HepG2 (cell line): ENCODE data around the gene GPR68. TPM values are rescaled to one million over a fixed set of nuclear protein-coding genes. Genes with fewer than 3 reads are reported as not detected.
"Not testable (repeated sequence)": the region's sequence is repeated elsewhere in the genome, so short reads cannot be mapped to it uniquely, and the experiment has no call there.

Source experiments
- ATAC-seq: fragments of 200-7000 bp; cut with Tn5 transposase; 3 replicates; pipeline ENCODE4 v1.9.1; 2020; ENCODE audit warnings: mild to moderate bottlenecking, moderate library complexity
- BruUV-seq: library from RNA; stranded (reverse); fragments of 400-500 nt; replicated peaks from 2 replicates; lab custom pipeline; 2021; lab: Mats Ljungman, UMichigan
- CTCF ChIA-PET: fragments of 300-600 bp; formaldehyde crosslinking; extraction: SDS; loops from one replicate; lab custom pipeline; 2021; ENCODE audit warnings: low total read pairs, inconsistent platforms, low intra/inter-chr PET ratio; lab: Yijun Ruan, JAX
- POLR2A ChIA-PET: fragments of 350-600 bp; sonication (Branson Sonifier 250); formaldehyde crosslinking; loops from one replicate; lab custom pipeline; 2020; ENCODE audit warnings: antibody characterized with exemption, inconsistent platforms; lab: Yijun Ruan, JAX
- DNase-seq: peaks from one replicate; pipeline ENCODE4 v3.0.0-alpha.2; 2015; ENCODE audit warnings: low spot score
- FAIRE-seq: peaks from 3 replicates; lab custom pipeline; 2011; peaks lifted over from hg19 to GRCh38; lab: Jason Lieb, UNC
- H2AFZ ChIP-seq: one replicate; pipeline ENCODE4 v1.6.1; 2011; ENCODE audit warnings: low read length, inconsistent platforms
- H3K27ac ChIP-seq: fragments of 300-600 bp; 3 replicates; pipeline ENCODE4 v1.8.0; 2011; ENCODE audit warnings: mixed run types, mild to moderate bottlenecking, mixed read lengths, low read length, inconsistent platforms; ENCODE audit not compliant: insufficient read depth; ENCODE audit errors: extremely low read length
- H3K27me3 ChIP-seq, 2 experiments: fragments of 200-600 bp in 1 of 2; 2 replicates in 1 of 2; 3 replicates in 1 of 2; pipeline versions ENCODE4 v1.6.0 to v1.8.0; 2011; ENCODE audit warnings: low read length in 2 of 2, mild to moderate bottlenecking in 2 of 2, moderate library complexity in 2 of 2, inconsistent platforms in 1 of 2; ENCODE audit not compliant: insufficient read depth in 2 of 2, control insufficient read depth in 1 of 2
- H3K36me3 ChIP-seq, 2 experiments: fragments of 200-600 bp in 1 of 2; replicated peaks in 1 of 2; 2 replicates in 1 of 2; 3 replicates in 1 of 2; pipeline versions ENCODE4 v1.5.1 to v1.8.0; 2011; ENCODE audit warnings: low read length in 2 of 2, inconsistent platforms in 1 of 2; ENCODE audit not compliant: insufficient read depth in 2 of 2, control insufficient read depth in 1 of 2
- H3K4me1 ChIP-seq: 2 replicates; pipeline ENCODE4 v1.5.1; 2012; ENCODE audit warnings: low read length, inconsistent platforms; ENCODE audit not compliant: insufficient read depth
- H3K4me2 ChIP-seq: 2 replicates; pipeline ENCODE4 v1.6.0; 2011; ENCODE audit warnings: low read depth, low read length, inconsistent platforms
- H3K4me3 ChIP-seq, 3 experiments: fragments of 200-600 bp in 1 of 3; sonication (generic), shearing (Covaris generic) in 1 of 3; replicated peaks in 1 of 3; 2 replicates each; pipeline ENCODE4 v1.5.1; 2011 to 2016; ENCODE audit warnings: low read length in 3 of 3, inconsistent platforms in 2 of 3, low read depth in 2 of 3, mild to moderate bottlenecking in 2 of 3, control low read depth in 1 of 3, mixed read lengths in 1 of 3; ENCODE audit not compliant: insufficient read depth in 1 of 3
- H3K79me2 ChIP-seq: one replicate; pipeline ENCODE4 v1.6.1; 2011; ENCODE audit warnings: low read length, inconsistent platforms; ENCODE audit not compliant: insufficient read depth
- H3K9ac ChIP-seq: 2 replicates; pipeline ENCODE4 v1.6.0; 2011; ENCODE audit warnings: mild to moderate bottlenecking, low read depth, low read length, inconsistent platforms; ENCODE audit not compliant: insufficient read depth
- H3K9me3 ChIP-seq: 2 replicates; pipeline ENCODE4 v1.5.1; 2012; ENCODE audit warnings: mild to moderate bottlenecking, low read length
- H4K20me1 ChIP-seq: 2 replicates; pipeline ENCODE4 v1.6.0; 2011; ENCODE audit warnings: inconsistent platforms, mild to moderate bottlenecking, low read length, moderate library complexity; ENCODE audit not compliant: insufficient read depth
- ARID2 ChIP-seq: sonication (generic); formaldehyde crosslinking; IDR thresholded peaks from 2 replicates; pipeline ENCODE4 v1.8.1; 2022; ENCODE audit warnings: mild to moderate bottlenecking, missing genetic modification reagents, borderline replicate concordance
- NR1H2 ChIP-seq: sonication (generic); formaldehyde crosslinking; IDR thresholded peaks from 2 replicates; pipeline ENCODE4 v1.8.1; 2022; ENCODE audit warnings: low read depth, missing genetic modification reagents, borderline replicate concordance
- RXRA ChIP-seq: sonication (generic); formaldehyde crosslinking; IDR thresholded peaks from 2 replicates; pipeline ENCODE4 v1.5.1; 2020; ENCODE audit warnings: missing genetic modification reagents
- ZFP82 ChIP-seq: sonication (generic); formaldehyde crosslinking; IDR thresholded peaks from 2 replicates; pipeline ENCODE4 v1.5.1; 2020; ENCODE audit warnings: mild to moderate bottlenecking, missing genetic modification reagents, borderline replicate concordance
- ZNF292 ChIP-seq: sonication (generic); formaldehyde crosslinking; IDR thresholded peaks from 2 replicates; pipeline ENCODE4 v1.8.1; 2022; ENCODE audit warnings: mild to moderate bottlenecking, low read depth, missing genetic modification reagents, borderline replicate concordance
- WGBS: methylation state at CpG from one replicate; pipeline ENCODE4 v1.1.6; 2017; ENCODE audit warnings: low lambda C conversion rate; 5-methylcytosine and 5-hydroxymethylcytosine counted together
- in situ Hi-C: cut with HindIII; loops from 2 replicates; pipeline ENCODE4 v1.10.0; 2017; ENCODE audit warnings: low pct_unique_long_range_greater_than_20kb; ENCODE audit not compliant: extremely low pct_ligation_motif_present
- intact Hi-C: fragments of 100-400 bp; cut with micrococcal nuclease; formaldehyde crosslinking; loops from one replicate; pipeline ENCODE4 v1.10.0; 2022; ENCODE audit not compliant: unreplicated experiment
- polyA plus RNA-seq, 8 experiments: library from polyadenylated mRNA; depleted of rRNA in 3 of 8; stranded (reverse) in 7 of 8; unstranded in 1 of 8; fragments of >200 nt; fragmentation: Illumina TruSeq in 4 of 8; extraction: Trizol in 4 of 8; gene quantifications; 2 replicates each; pipeline versions ENCODE4 v1.2.1 to v1.2.3, GENCODE V29; 2011 to 2016; ENCODE audit warnings: low read depth in 4 of 8, missing spikeins in 1 of 8, mixed read lengths in 1 of 8; ENCODE audit not compliant: insufficient read depth in 1 of 8
- total RNA-seq, 5 experiments: library from RNA; depleted of rRNA; stranded (reverse); fragments of >200 nt; fragmentation: Illumina TruSeq; extraction: Trizol; gene quantifications; 2 replicates each; pipeline ENCODE4 v1.2.3, GENCODE V29; 2016; ENCODE audit warnings: low read depth in 1 of 5
- TF ChIP-seq, protein P1 (sequence below), 2 experiments: sonication (generic) in 1 of 2; formaldehyde crosslinking in 1 of 2; IDR thresholded peaks; 2 replicates each; pipeline versions ENCODE4 v1.4.0 to v1.6.1; 2018 to 2020; ENCODE audit warnings: missing genetic modification reagents in 2 of 2, borderline replicate concordance in 1 of 2, low read depth in 1 of 2, mild to moderate bottlenecking in 1 of 2, missing biosample characterization in 1 of 2

GPR68 gene
- total and polyA plus RNA-seq, 2 of the 13 experiments (the other 11 are each of a cell fraction or from before 2014, with no cell fraction given): not detected

GRCh38 chr14:91246051-91246852, 1.7 kb upstream of the GPR68 start (continued):
- TF ChIP-seq ZNF292 (CRISPR knock-in tag) (no peak), NR1H2 (CRISPR knock-in tag) (no peak), ARID2 (CRISPR knock-in tag) (no peak), ZFP82 (CRISPR knock-in tag) (no peak), RXRA (no peak)
- TF ChIP-seq, protein P1, sequence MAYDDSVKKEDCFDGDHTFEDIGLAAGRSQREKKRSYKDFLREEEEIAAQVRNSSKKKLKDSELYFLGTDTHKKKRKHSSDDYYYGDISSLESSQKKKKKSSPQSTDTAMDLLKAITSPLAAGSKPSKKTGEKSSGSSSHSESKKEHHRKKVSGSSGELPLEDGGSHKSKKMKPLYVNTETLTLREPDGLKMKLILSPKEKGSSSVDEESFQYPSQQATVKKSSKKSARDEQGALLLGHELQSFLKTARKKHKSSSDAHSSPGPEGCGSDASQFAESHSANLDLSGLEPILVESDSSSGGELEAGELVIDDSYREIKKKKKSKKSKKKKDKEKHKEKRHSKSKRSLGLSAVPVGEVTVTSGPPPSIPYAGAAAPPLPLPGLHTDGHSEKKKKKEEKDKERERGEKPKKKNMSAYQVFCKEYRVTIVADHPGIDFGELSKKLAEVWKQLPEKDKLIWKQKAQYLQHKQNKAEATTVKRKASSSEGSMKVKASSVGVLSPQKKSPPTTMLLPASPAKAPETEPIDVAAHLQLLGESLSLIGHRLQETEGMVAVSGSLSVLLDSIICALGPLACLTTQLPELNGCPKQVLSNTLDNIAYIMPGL (CRISPR knock-in tag; IDR thresholded peaks at IDR 0.05; ENCODE audit: borderline replicate concordance in 1 of 2, low read depth in 1 of 2): no peak
- TF ChIP-seq, all 625 proteins: peak for 0

DNA sequence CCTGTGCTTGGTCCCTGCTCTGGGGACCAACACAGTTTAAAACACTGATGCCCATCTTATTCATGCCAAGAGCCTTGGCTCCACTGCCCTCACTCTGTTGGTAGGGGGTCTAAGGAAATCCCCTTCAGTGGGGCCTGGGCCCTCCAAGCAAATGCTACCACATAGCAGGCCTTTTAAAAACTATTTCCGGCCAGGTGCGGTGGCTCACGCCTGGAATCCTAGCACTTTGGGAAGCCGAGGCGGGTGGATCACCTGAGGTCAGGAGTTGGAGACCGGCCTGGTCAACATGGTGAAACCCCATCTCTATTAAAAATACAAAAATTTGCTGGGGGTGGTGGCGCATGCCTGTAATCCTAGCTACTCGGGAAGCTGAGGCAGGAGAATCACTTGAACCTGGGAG, 1.1 kb upstream of the GPR68 start:
- FAIRE-seq, H3K9me3 ChIP-seq, H3K36me3 ChIP-seq, H3K9ac ChIP-seq, BruUV-seq, H3K79me2 ChIP-seq, CTCF ChIA-PET, H3K4me3 ChIP-seq, DNase-seq, in situ Hi-C loops, H4K20me1 ChIP-seq, intact Hi-C loops, H3K4me2 ChIP-seq, H2AFZ ChIP-seq, ATAC-seq, POLR2A ChIA-PET, H3K27ac ChIP-seq: not testable (repeated sequence)
- H3K27me3 ChIP-seq: peaks cover 3 to 16% of the 10 kb centered on the region in 2 experiments; a peak in 4 of 5 replicates
- WGBS: 81% methylated on average over 8 of the region's 8 CpGs
- H3K4me1 ChIP-seq: peaks cover 12% of the 10 kb centered on the region
